ENCODE results near the gene RUNX1. TPM values are rescaled to one million over a fixed set of nuclear protein-coding genes. Genes with fewer than 3 reads are reported as not detected.

Gene RUNX1
- total RNA-seq, 2 donors from 2014 or later, result 4.9 to 12.5 TPM

DNA sequence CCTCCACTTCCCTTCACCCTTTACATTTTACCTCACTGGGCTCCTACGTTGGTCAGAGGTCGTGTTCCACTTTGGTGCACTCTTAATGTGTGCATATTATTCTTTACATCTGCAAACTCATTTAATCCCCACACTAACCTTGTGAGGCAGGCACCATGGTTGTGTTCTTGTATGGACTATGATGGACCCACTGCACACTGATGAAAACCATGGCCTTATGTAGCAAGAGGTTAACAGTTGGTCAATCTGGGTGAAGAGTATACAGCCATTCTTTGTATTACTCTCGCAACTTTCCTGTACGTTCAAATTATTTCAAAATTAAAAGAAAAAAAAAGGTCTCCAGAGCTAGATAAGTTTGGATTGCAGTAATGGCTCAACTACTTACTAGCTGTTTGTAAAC is 78.5 kb downstream of the RUNX1 start:
- Histone ChIP-seq H3K4me3 (no peak overlapping the region), H3K27ac (no peak overlapping the region), H3K9me3 (no peaks in the 10 kb centered on the region), H3K4me1 (no peaks in the 10 kb centered on the region), H3K36me3 (replicated peaks in 1 of 2; ENCODE audit: insufficient read depth in 1 of 2, low read depth in 2 of 2) (no peaks in the 10 kb centered on the region), H3K27me3 (no peaks in the 10 kb centered on the region)
- WGBS, 2 donors, result 67 to 80% methylated on average over 4 of the region's 4 CpGs
- DNase-seq, result no peak
- TF ChIP-seq, protein P1, sequence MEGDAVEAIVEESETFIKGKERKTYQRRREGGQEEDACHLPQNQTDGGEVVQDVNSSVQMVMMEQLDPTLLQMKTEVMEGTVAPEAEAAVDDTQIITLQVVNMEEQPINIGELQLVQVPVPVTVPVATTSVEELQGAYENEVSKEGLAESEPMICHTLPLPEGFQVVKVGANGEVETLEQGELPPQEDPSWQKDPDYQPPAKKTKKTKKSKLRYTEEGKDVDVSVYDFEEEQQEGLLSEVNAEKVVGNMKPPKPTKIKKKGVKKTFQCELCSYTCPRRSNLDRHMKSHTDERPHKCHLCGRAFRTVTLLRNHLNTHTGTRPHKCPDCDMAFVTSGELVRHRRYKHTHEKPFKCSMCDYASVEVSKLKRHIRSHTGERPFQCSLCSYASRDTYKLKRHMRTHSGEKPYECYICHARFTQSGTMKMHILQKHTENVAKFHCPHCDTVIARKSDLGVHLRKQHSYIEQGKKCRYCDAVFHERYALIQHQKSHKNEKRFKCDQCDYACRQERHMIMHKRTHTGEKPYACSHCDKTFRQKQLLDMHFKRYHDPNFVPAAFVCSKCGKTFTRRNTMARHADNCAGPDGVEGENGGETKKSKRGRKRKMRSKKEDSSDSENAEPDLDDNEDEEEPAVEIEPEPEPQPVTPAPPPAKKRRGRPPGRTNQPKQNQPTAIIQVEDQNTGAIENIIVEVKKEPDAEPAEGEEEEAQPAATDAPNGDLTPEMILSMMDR (IDR thresholded peaks at IDR 0.05), result no peak
- no peak for TF ChIP-seq POLR2A (IDR thresholded peaks at IDR 0.05)
- ATAC-seq, result no peak
- intact Hi-C loops (cut with DNase I), result no loop called here

DNA sequence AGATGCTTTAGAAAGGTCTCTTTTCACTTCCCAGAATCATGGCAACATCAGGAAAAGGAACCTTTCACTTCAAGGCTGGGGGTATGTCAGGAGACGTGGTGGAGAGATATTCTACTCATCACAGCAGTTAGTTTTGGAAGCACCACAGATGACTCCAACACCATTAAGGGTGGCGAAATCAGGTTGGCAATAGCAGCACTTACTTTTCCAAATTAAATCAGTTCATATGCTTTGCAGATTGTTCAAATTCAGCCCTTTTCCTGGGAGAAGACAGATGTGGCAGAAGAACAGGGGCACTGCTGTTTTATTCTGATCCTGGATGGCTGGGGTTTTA is 79.0 kb downstream of the RUNX1 start:
- Histone ChIP-seq H3K27me3 (no peaks in the 10 kb centered on the region), H3K9me3 (no peaks in the 10 kb centered on the region), H3K36me3 (replicated peaks in 1 of 2; ENCODE audit: insufficient read depth in 1 of 2, low read depth in 2 of 2) (no peaks in the 10 kb centered on the region), H3K27ac (no peak overlapping the region), H3K4me3 (no peak overlapping the region), H3K4me1 (no peaks in the 10 kb centered on the region)
- DNase-seq (no peak), ATAC-seq (no peak)
- TF ChIP-seq, protein P1 (IDR thresholded peaks at IDR 0.05), result no peak
- TF ChIP-seq POLR2A (IDR thresholded peaks at IDR 0.05), result no peak
- 56 to 75% methylated on average over 2 of the region's 2 CpGs for WGBS, 2 donors
- intact Hi-C loops (cut with DNase I), result no loop called here

DNA sequence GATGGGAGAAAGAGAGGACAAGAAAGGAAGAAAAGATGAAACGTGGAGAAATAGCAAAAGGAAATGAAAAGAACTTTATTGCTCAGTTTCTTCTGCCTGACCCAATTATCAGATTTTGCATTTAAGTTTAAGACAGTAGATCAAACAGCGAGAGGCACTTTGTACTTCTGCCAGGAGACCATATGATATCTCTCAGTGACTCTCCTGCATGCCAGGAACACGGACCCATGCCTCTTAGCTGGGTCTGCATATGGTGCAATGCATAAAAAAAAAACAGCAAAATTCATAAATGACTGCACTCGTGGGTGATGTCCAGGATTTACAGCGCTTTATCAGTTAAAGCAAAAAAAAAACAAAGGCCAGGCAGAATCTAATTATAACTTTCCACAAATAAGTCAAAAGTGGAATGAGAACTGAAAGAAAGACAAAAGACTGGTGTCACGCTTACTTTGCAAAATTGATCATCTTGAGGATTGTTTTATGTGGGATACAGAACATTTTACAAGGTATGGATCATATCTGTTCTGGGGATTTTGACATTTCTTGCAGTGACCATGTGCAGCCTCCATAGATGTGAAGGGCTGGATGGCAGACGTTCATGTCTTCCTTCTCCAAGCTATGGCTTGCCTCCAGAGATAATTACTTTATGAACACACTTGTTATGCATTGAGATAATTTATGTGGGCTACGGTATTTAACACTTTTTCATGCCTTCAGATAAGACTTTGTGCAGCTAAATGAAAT is 79.5 kb downstream of the RUNX1 start:
- 48 to 57% methylated on average over 8 of the region's 8 CpGs for WGBS, 2 donors
- intact Hi-C loops (cut with DNase I), result no loop called here

DNA sequence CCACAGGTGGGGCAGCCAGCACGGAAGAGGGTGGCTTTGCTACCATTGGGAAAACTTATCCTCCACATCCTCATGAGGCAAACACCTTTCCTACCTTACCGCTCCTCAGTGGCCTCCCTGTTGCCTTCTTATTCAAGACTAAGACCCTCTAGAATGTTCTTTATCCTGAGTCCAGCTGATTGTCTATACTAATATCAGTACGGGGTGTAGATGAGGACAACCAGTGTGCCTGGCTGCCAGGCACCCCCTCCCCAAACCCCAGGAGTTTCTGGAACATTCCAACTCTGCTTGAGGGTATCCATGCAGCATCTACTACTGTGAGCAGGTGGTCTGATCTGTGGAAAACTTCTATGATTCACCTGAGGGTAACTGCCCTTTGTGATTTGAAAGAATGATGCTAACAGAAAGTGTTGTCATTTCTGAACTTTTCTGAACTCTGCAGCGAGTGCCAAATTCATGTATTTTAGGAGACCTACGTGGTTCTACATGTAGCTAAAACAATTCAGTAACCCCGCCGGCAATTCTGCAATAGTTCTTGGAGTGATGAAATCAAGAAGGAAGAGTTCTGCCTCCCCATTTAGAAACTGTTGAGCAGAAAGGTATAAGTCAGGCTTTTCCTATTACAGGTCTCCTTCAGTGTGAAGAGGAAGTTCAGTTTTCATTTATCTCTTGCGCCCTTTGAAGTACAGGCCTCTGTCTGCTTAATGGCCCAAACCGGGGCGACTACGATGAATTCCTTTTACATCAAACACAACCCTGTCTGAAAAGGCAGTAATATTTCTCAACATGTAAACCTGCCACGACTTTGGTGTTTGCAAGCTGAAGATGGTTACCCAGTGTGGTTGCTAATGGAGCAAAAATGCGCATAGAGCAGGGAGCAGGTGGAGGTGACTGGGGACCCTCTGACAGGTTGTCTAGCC is 80.4 kb downstream of the RUNX1 start:
- ATAC-seq (no peak), DNase-seq (no peak)
- H3K4me1 ChIP-seq, result no peaks in the 10 kb centered on the region
- no peak overlapping the region for H3K27ac ChIP-seq
- no peaks in the 10 kb centered on the region for H3K27me3 ChIP-seq
- H3K9me3 ChIP-seq, result no peaks in the 10 kb centered on the region
- TF ChIP-seq, protein P1 (IDR thresholded peaks at IDR 0.05), result no peak
- TF ChIP-seq POLR2A (IDR thresholded peaks at IDR 0.05), result no peak
- 62 to 71% methylated on average over 13 of the region's 13 CpGs for WGBS, 2 donors
- H3K4me3 ChIP-seq, result no peak overlapping the region
- intact Hi-C loops (cut with DNase I), result no loop called here
- no peaks in the 10 kb centered on the region for H3K36me3 ChIP-seq (replicated peaks in 1 of 2; ENCODE audit: insufficient read depth in 1 of 2, low read depth in 2 of 2)

More for the DNA sequence above, 79.5 kb downstream of the RUNX1 start:
- no peaks in the 10 kb centered on the region for H3K4me1 ChIP-seq
- no peak for DNase-seq
- no peak for ATAC-seq
- no peaks in the 10 kb centered on the region for H3K36me3 ChIP-seq (replicated peaks in 1 of 2; ENCODE audit: insufficient read depth in 1 of 2, low read depth in 2 of 2)
- TF ChIP-seq, protein P1 (IDR thresholded peaks at IDR 0.05), result no peak
- TF ChIP-seq POLR2A (IDR thresholded peaks at IDR 0.05), result no peak
- H3K27ac ChIP-seq, result no peak overlapping the region
- no peaks in the 10 kb centered on the region for H3K9me3 ChIP-seq
- H3K4me3 ChIP-seq, result no peak overlapping the region
- H3K27me3 ChIP-seq, result no peaks in the 10 kb centered on the region
